Sigmoid colon (tissue), 7 donors: ENCODE data around the gene LDLRAD4. TPM values are rescaled to one million over a fixed set of nuclear protein-coding genes. Genes with fewer than 3 reads are reported as not detected.

Experiments
- DNase-seq: peaks from one replicate; pipeline ENCODE4 v3.0.0-alpha.2; 2019
- H3K27ac ChIP-seq, 4 donors: fragments of 200-600 bp; sonication (generic); one replicate each; pipeline ENCODE4 v1.5.1; 2016 to 2019; ENCODE audit warnings: mild to moderate bottlenecking in 1 of 4
- H3K27me3 ChIP-seq, 3 donors: fragments of 200-600 bp; sonication (generic); one replicate each; pipeline ENCODE4 v1.5.1; 2019; ENCODE audit warnings: mild to moderate bottlenecking in 1 of 3
- H3K36me3 ChIP-seq, 4 donors: fragments of 200-600 bp; sonication (generic); one replicate each; pipeline ENCODE4 v1.5.1; 2016 to 2019
- H3K4me1 ChIP-seq, 4 donors: fragments of 200-600 bp; sonication (generic); one replicate each; pipeline ENCODE4 v1.5.1; 2017 to 2019
- H3K4me3 ChIP-seq, 4 donors: fragments of 200-600 bp; sonication (generic); one replicate each; pipeline ENCODE4 v1.5.1; 2017 to 2019; ENCODE audit warnings: mild to moderate bottlenecking in 2 of 4, moderate library complexity in 1 of 4
- H3K9me3 ChIP-seq, 4 donors: fragments of 200-600 bp in 3 of 4; sonication (generic) in 3 of 4; one replicate each; pipeline versions ENCODE4 v1.5.1 to v1.6.1; 2013 to 2019
- EP300 ChIP-seq, 4 donors: sonication (generic); formaldehyde crosslinking; IDR thresholded peaks; one replicate each; pipeline ENCODE4 v1.6.1; 2017; ENCODE audit warnings: antibody characterized with exemption in 4 of 4
- POLR2A ChIP-seq, 2 donors: fragments of 450-650 bp; IDR thresholded peaks; one replicate each; pipeline ENCODE4 v1.6.1; 2016; ENCODE audit warnings: antibody characterized with exemption in 2 of 2, mild to moderate bottlenecking in 2 of 2, moderate library complexity in 2 of 2
- POLR2AphosphoS5 ChIP-seq, 4 donors: sonication (generic); formaldehyde crosslinking; IDR thresholded peaks; one replicate each; pipeline ENCODE4 v1.6.1; 2017; ENCODE audit warnings: antibody characterized with exemption in 4 of 4
- WGBS, 2 donors: extraction: QIAGEN DNeasy Blood & Tissue Kit; methylation state at CpG; one replicate each; pipeline ENCODE4 v1.1.7; 2013; 5-methylcytosine and 5-hydroxymethylcytosine counted together
- intact Hi-C: fragments of 100-400 bp; cut with DNase I; formaldehyde crosslinking; loops from one replicate; pipeline ENCODE4 v1.15.1; 2023
- polyA plus RNA-seq, 3 donors: library from polyadenylated mRNA; stranded (reverse); fragments of 200-250 nt; gene quantifications; one replicate each; pipeline ENCODE4 v1.2.3, GENCODE V29; 2013
- total RNA-seq, 4 donors: library from RNA; depleted of rRNA; stranded (reverse); fragments of >200 nt; gene quantifications; one replicate each; pipeline ENCODE4 v1.1.0, GENCODE V29; 2016
- TF ChIP-seq, protein P1 (sequence below), 4 experiments: fragments of 450-650 bp in 3 of 4; fragments of 200-600 bp in 1 of 4; IDR thresholded peaks; one replicate each; pipeline ENCODE4 v1.5.1; 2016 to 2019; ENCODE audit warnings: antibody characterized with exemption in 4 of 4, mild to moderate bottlenecking in 3 of 4, moderate library complexity in 2 of 4
- donor health status: healthy with polysubstance abuse.
- donor health status: Bipolar disorder and iron deficiency.
- donor health status: healthy.

Gene LDLRAD4
- total and polyA plus RNA-seq, 7 donors: 1.2 to 28.2 (median 17.2) TPM

DNA sequence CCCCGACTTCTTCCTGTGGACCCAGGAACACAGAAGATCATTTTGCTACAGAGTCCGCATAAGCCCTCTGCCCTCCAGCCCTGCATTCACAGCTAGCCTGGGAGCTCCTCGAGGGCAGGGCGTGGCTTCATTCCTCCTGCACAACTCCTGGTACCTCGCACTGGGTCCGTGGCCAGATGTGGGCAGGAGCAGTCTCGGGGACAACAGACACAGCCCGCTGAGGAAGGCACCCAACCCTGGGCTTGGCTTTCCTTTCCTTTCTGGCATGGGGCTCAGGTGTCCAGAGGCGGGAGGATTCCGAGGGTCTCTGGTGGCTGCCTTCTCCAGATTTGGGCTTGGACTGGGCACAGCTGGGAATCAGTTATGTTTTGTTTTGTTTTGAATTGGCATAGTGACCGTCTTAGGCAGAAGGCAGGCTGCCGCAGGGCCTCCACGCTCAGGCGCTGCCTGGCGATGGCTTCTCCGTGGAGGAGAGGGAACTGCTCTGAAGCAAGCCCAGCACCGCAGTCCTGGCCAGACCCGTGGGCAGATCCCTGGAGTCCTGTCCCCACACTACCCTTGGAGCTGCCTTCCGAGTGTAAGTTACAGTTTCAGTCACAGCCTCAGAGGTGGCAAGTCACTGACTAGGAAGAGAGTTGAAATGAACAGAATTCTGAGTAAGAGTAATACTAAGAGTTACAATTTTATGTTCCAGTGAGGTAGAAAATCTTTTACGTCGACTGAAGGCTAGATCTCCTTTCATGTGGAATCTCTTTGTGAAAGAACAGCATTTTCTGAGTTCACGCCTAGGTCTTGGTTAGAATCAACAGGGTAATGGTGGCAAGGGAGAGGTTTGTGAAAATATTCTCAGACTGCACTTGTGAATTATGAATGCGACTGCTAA is 47.9 kb downstream of the LDLRAD4 start:
- Histone ChIP-seq H3K36me3 (no peaks in the 10 kb centered on the region), H3K27me3 (no peaks in the 10 kb centered on the region), H3K27ac (peak overlapping the region; percentile 71 to 86 (median 81)), H3K9me3 (no peaks in the 10 kb centered on the region), H3K4me1 (peaks cover 0 to 94% (median 88%) of the 10 kb centered on the region in 4 donors), H3K4me3 (peak overlapping the region in 2 of 4 donors; percentile 12 to 20)
- 76 to 85% methylated on average over 23 of the region's 23 CpGs for WGBS, 2 donors
- no peak for TF ChIP-seq POLR2A (IDR thresholded peaks at IDR 0.05)
- TF ChIP-seq, protein P1, sequence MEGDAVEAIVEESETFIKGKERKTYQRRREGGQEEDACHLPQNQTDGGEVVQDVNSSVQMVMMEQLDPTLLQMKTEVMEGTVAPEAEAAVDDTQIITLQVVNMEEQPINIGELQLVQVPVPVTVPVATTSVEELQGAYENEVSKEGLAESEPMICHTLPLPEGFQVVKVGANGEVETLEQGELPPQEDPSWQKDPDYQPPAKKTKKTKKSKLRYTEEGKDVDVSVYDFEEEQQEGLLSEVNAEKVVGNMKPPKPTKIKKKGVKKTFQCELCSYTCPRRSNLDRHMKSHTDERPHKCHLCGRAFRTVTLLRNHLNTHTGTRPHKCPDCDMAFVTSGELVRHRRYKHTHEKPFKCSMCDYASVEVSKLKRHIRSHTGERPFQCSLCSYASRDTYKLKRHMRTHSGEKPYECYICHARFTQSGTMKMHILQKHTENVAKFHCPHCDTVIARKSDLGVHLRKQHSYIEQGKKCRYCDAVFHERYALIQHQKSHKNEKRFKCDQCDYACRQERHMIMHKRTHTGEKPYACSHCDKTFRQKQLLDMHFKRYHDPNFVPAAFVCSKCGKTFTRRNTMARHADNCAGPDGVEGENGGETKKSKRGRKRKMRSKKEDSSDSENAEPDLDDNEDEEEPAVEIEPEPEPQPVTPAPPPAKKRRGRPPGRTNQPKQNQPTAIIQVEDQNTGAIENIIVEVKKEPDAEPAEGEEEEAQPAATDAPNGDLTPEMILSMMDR (IDR thresholded peaks at IDR 0.05): no peak
- TF ChIP-seq POLR2AphosphoS5 (IDR thresholded peaks at IDR 0.05): no peak
- TF ChIP-seq EP300 (IDR thresholded peaks at IDR 0.05): no peak
- intact Hi-C loops: no loop called here
- no peak for DNase-seq

DNA sequence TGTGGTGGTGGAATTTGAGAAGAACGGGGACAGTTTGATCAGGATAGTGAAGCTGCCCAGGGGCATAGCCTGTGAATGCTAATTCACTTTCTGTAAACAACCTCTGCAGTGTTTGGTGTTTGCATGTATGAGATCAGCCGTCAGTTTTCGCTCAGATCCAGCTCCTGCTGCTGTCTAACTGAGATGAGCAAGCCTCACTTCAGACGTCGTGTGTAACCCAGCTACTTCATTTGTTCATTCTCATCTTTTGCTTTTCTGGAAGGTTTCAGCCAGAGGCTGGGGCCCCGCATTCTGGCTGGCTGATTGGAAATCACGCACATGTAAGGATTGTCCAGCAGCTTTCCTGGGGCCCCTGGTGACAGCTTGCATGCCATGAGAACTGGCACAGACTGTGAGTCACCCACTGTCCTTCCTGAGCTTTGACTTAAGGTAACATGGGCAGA is 48.9 kb downstream of the LDLRAD4 start:
- Histone ChIP-seq H3K27me3 (no peaks in the 10 kb centered on the region), H3K4me1 (peaks cover 0 to 92% (median 81%) of the 10 kb centered on the region in 4 donors), H3K27ac (peak overlapping the region; percentile 72 to 86 (median 81)), H3K4me3 (no peak overlapping the region), H3K9me3 (no peaks in the 10 kb centered on the region), H3K36me3 (no peaks in the 10 kb centered on the region)
- intact Hi-C loops: no loop called here
- WGBS, 2 donors: 85% methylated on average over 7 of the region's 7 CpGs
- DNase-seq: no peak
- TF ChIP-seq, protein P1 (IDR thresholded peaks at IDR 0.05): no peak
- TF ChIP-seq EP300 (IDR thresholded peaks at IDR 0.05): no peak
- no peak for TF ChIP-seq POLR2AphosphoS5 (IDR thresholded peaks at IDR 0.05)
- TF ChIP-seq POLR2A (IDR thresholded peaks at IDR 0.05): no peak

DNA sequence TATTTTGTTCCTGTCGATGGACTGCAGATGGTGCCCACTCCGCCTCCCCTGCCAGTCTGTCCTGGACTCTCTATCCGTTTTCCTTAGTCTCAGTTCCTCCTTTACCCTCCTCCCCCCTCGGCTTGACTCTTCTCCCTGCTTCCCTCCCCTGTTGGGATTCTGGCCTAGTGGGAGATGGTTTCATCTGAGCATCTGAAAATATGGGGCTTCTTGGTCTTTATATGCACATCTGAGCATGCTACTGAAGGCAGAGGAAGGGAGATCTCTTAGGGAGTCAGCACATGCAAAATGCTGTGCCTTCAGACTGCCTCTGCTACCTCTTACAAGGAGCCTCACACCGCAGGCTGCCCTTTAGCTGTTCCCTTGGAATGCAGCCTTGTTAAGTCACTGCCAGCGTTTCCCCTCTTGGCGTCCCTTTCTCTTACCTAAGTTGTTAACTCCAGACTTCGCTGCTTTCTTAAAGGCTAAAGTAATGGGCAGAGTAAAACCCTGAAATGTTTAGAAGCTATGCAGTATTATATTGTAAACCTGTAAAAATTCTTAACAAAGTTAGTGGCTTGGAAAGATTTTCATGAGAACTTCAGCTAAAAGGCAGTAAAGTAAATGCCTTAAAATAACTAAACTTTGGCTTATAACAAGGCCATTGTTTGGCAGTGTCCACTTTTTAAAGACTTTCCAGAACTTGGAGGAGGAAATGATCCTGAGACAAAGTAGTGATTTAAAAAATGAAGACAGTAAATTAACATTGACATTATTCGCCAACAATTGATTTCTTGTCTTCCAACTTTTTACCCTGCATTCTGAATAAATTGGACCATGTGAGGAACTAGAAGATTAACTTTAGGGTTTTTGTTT is 49.8 kb downstream of the LDLRAD4 start:
- 59 to 65% methylated on average over 9 of the region's 9 CpGs for WGBS, 2 donors
- no peak overlapping the region for H3K4me3 ChIP-seq
- intact Hi-C loops: loop anchor here (2.0 kb wide), 1 partner anchor 276 kb away; no protein-coding TSS in a partner anchor
- peak; percentile 76 for DNase-seq
- TF ChIP-seq POLR2A (IDR thresholded peaks at IDR 0.05) (no peak), EP300 (IDR thresholded peaks at IDR 0.05) (no peak), POLR2AphosphoS5 (IDR thresholded peaks at IDR 0.05) (no peak)
- TF ChIP-seq, protein P1 (IDR thresholded peaks at IDR 0.05): no peak
- H3K27ac ChIP-seq: peak overlapping the region; percentile 72 to 86 (median 81)
- H3K9me3 ChIP-seq: no peaks in the 10 kb centered on the region
- no peaks in the 10 kb centered on the region for H3K27me3 ChIP-seq
- peaks cover 0 to 92% (median 76%) of the 10 kb centered on the region in 4 donors for H3K4me1 ChIP-seq
- no peaks in the 10 kb centered on the region for H3K36me3 ChIP-seq

DNA sequence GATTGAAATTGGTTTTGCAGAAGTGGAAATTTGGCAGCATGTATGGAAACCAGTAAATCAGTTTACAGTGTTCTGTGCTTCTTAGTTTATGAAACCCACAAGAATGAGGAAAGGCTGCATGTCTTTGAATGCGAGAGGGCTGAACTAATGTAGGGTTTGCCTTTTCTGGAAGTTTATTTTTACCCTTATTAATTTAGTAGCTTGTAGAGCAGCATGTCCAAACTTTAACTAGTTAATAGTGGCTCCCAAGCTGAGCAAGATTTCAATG is 50.4 kb downstream of the LDLRAD4 start:
- TF ChIP-seq EP300 (IDR thresholded peaks at IDR 0.05) (peak in 1 of 4 donors; percentile 19), POLR2A (IDR thresholded peaks at IDR 0.05) (no peak), POLR2AphosphoS5 (IDR thresholded peaks at IDR 0.05) (peak in 2 of 4 donors; percentile 33)
- TF ChIP-seq, protein P1 (IDR thresholded peaks at IDR 0.05): no peak
- WGBS, 2 donors: 38 to 61% methylated on average over 1 of the region's 1 CpG

More for the DNA sequence above, 50.4 kb downstream of the LDLRAD4 start:
- no peaks in the 10 kb centered on the region for H3K9me3 ChIP-seq
- H3K36me3 ChIP-seq: no peaks in the 10 kb centered on the region
- H3K27me3 ChIP-seq: no peaks in the 10 kb centered on the region
- H3K4me3 ChIP-seq: no peak overlapping the region
- intact Hi-C loops: loop anchor here (2.0 kb wide), 1 partner anchor 276 kb away; no protein-coding TSS in a partner anchor
- H3K4me1 ChIP-seq: peaks cover 0 to 92% (median 73%) of the 10 kb centered on the region in 4 donors
- peak overlapping the region; percentile 72 to 86 (median 81) for H3K27ac ChIP-seq
- no peak for DNase-seq
